Hepatocyte (in vitro differentiated cells): ENCODE results near the gene LINC00305. TPM values are rescaled to one million over a fixed set of nuclear protein-coding genes. Genes with fewer than 3 reads are reported as not detected.

Experiments used
- DNase-seq: peaks from one replicate; pipeline ENCODE4 v3.0.0-alpha.2; 2016; ENCODE audit warnings: low spot score
- H2AFZ ChIP-seq: fragments of 200-600 bp; sonication (generic); 2 replicates; pipeline ENCODE4 v1.6.0; 2016; ENCODE audit warnings: antibody characterized with exemption, mild to moderate bottlenecking
- H3K27ac ChIP-seq: fragments of 200-600 bp; sonication (generic); 2 replicates; pipeline ENCODE4 v1.5.1; 2016; ENCODE audit warnings: mild to moderate bottlenecking
- H3K27me3 ChIP-seq: fragments of 200-600 bp; sonication (generic); 2 replicates; pipeline ENCODE4 v1.6.1; 2016
- H3K36me3 ChIP-seq: fragments of 200-600 bp; sonication (generic); replicated peaks from 2 replicates; pipeline ENCODE4 v1.5.1; 2016; ENCODE audit warnings: low read depth; ENCODE audit not compliant: insufficient read depth
- H3K4me1 ChIP-seq: fragments of 200-600 bp; sonication (generic); 2 replicates; pipeline ENCODE4 v1.5.1; 2016; ENCODE audit warnings: mild to moderate bottlenecking, moderate library complexity; ENCODE audit not compliant: insufficient read depth
- H3K4me2 ChIP-seq: fragments of 200-600 bp; sonication (generic); 2 replicates; pipeline ENCODE4 v1.6.0; 2016
- H3K4me3 ChIP-seq: fragments of 200-600 bp; sonication (generic); 2 replicates; pipeline ENCODE4 v1.5.1; 2016; ENCODE audit warnings: mild to moderate bottlenecking
- H3K79me2 ChIP-seq: fragments of 200-600 bp; sonication (generic); 2 replicates; pipeline ENCODE4 v1.6.0; 2017; ENCODE audit warnings: mild to moderate bottlenecking
- H3K9me2 ChIP-seq: fragments of 200-600 bp; sonication (generic); replicated peaks from 2 replicates; pipeline ENCODE4 v1.6.0; 2017; ENCODE audit warnings: mild to moderate bottlenecking; ENCODE audit not compliant: insufficient read depth
- H3K9me3 ChIP-seq: fragments of 200-600 bp; sonication (generic); 2 replicates; pipeline ENCODE4 v1.5.1; 2016; ENCODE audit warnings: low read depth, mild to moderate bottlenecking
- H4K20me1 ChIP-seq: fragments of 200-600 bp; sonication (generic); 2 replicates; pipeline ENCODE4 v1.6.0; 2016; ENCODE audit warnings: mild to moderate bottlenecking; ENCODE audit not compliant: insufficient read depth, poor library complexity, severe bottlenecking
- CTCF ChIP-seq: fragments of 200-600 bp; sonication (generic); IDR thresholded peaks from 2 replicates; pipeline ENCODE4 v1.5.1; 2016; ENCODE audit warnings: antibody characterized with exemption, mild to moderate bottlenecking; ENCODE audit not compliant: poor library complexity
- EZH2 ChIP-seq: fragments of 200-600 bp; sonication (generic); IDR thresholded peaks from 2 replicates; pipeline ENCODE4 v1.6.1; 2016; ENCODE audit warnings: antibody characterized with exemption, mild to moderate bottlenecking, borderline replicate concordance
- EZH2phosphoT487 ChIP-seq: fragments of 200-600 bp; sonication (generic); IDR thresholded peaks from one replicate; pipeline ENCODE4 v1.6.1; 2018; ENCODE audit warnings: antibody characterized with exemption, mild to moderate bottlenecking, low read depth, moderate library complexity; ENCODE audit not compliant: unreplicated experiment, severe bottlenecking
- WGBS: methylation state at CpG from one replicate; pipeline ENCODE4 v1.1.6; 2016; ENCODE audit warnings: low lambda C conversion rate; ENCODE audit errors: missing lambda C conversion rate; 5-methylcytosine and 5-hydroxymethylcytosine counted together
- polyA plus RNA-seq: library from polyadenylated mRNA; unstranded; fragments of >200 nt; fragmentation: Nextera tagmentation; extraction: Ambion mirVana; gene quantifications from 2 replicates; pipeline ENCODE4 v1.2.1, GENCODE V29; 2016
- total RNA-seq: library from RNA; depleted of rRNA; stranded (reverse); fragments of >200 nt; gene quantifications from 2 replicates; pipeline ENCODE4 v1.2.3, GENCODE V29; 2014

Gene LINC00305
- total and polyA plus RNA-seq, 2 experiments from 2014 or later, result 0.30 to 1.9 TPM

- Histone ChIP-seq H3K4me1 (no peaks in the 10 kb centered on the region), H2AFZ (no peak overlapping the region), H3K9me2 (no peaks in the 10 kb centered on the region), H3K36me3 (no peaks in the 10 kb centered on the region), H4K20me1 (no peaks in the 10 kb centered on the region), H3K27me3 (no peaks in the 10 kb centered on the region), H3K79me2 (no peaks in the 10 kb centered on the region), H3K4me2 (no peak overlapping the region), H3K9me3 (no peaks in the 10 kb centered on the region), H3K27ac (no peak overlapping the region), H3K4me3 (no peak overlapping the region)
- 71% methylated on average over 6 of the region's 6 CpGs for WGBS
- no peak for DNase-seq
- TF ChIP-seq CTCF (no peak), EZH2phosphoT487 (no peak), EZH2 (no peak)
Observed at GRCh38 chr18:64134044-64134747, 14.7 kb downstream of the LINC00305 start.

GRCh38 chr18:64132871-64133270, 16.0 kb downstream of the LINC00305 start:
- H2AFZ ChIP-seq, result no peak overlapping the region
- 95% methylated on average over 2 of the region's 2 CpGs for WGBS
- H3K9me3 ChIP-seq, result no peaks in the 10 kb centered on the region
- H3K27me3 ChIP-seq, result no peaks in the 10 kb centered on the region
- DNase-seq, result no peak
- H3K27ac ChIP-seq, result no peak overlapping the region
- H3K9me2 ChIP-seq, result no peaks in the 10 kb centered on the region
- H3K4me1 ChIP-seq, result no peaks in the 10 kb centered on the region
- H3K4me2 ChIP-seq, result no peak overlapping the region
- no peaks in the 10 kb centered on the region for H3K36me3 ChIP-seq
- H4K20me1 ChIP-seq, result no peaks in the 10 kb centered on the region
- TF ChIP-seq CTCF (no peak), EZH2phosphoT487 (no peak), EZH2 (no peak)
- no peak overlapping the region for H3K4me3 ChIP-seq
- no peaks in the 10 kb centered on the region for H3K79me2 ChIP-seq

- Histone ChIP-seq H3K4me3 (no peak overlapping the region), H3K9me2 (no peaks in the 10 kb centered on the region), H2AFZ (no peak overlapping the region), H3K27me3 (no peaks in the 10 kb centered on the region), H3K4me1 (no peaks in the 10 kb centered on the region), H3K79me2 (no peaks in the 10 kb centered on the region), H3K36me3 (no peaks in the 10 kb centered on the region), H3K9me3 (no peaks in the 10 kb centered on the region), H4K20me1 (no peaks in the 10 kb centered on the region), H3K4me2 (no peak overlapping the region), H3K27ac (no peak overlapping the region)
- DNase-seq, result no peak
- TF ChIP-seq EZH2phosphoT487 (no peak), EZH2 (no peak), CTCF (no peak)
- WGBS, result 91% methylated on average over 2 of the region's 2 CpGs
Observed at GRCh38 chr18:64131314-64131713, 17.6 kb downstream of the LINC00305 start.
